Measurements from ENCODE around the gene NLRX1.

DNA sequence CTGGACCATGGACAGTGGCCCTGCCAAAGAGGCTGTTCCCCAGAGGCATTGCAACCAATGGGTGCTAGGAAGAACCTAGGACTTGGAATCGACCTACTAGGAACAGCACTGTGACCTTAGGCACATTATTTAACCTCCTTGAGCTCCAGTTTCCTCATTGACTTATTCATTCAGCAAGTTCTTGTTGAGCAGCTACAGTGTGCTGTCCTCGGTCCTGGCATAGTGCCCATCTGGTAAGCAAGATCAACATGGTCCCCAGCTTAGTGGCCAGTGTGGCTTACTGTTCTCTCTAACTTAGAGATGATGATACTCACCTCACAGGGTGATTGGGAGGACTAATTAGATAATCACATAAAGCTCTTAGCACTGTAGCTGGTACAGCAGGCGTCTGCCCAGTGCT lies 11.5 kb upstream of the NLRX1 start:
- TF ChIP-seq, protein P1, sequence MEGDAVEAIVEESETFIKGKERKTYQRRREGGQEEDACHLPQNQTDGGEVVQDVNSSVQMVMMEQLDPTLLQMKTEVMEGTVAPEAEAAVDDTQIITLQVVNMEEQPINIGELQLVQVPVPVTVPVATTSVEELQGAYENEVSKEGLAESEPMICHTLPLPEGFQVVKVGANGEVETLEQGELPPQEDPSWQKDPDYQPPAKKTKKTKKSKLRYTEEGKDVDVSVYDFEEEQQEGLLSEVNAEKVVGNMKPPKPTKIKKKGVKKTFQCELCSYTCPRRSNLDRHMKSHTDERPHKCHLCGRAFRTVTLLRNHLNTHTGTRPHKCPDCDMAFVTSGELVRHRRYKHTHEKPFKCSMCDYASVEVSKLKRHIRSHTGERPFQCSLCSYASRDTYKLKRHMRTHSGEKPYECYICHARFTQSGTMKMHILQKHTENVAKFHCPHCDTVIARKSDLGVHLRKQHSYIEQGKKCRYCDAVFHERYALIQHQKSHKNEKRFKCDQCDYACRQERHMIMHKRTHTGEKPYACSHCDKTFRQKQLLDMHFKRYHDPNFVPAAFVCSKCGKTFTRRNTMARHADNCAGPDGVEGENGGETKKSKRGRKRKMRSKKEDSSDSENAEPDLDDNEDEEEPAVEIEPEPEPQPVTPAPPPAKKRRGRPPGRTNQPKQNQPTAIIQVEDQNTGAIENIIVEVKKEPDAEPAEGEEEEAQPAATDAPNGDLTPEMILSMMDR (IDR thresholded peaks at IDR 0.05), result no peak
- no peak for TF ChIP-seq ZFX (IDR thresholded peaks at IDR 0.05; ENCODE audit: borderline replicate concordance)
